NCI-H748 (cell line): ENCODE results near the gene CD200R1.

Experiments
- DNase-seq: peaks from one replicate; lab custom pipeline; 2025; ENCODE audit not compliant: unreplicated experiment; lab: John Stamatoyannopoulos, UW

The CD200R1 gene

GRCh38 chr3:112889357-112889756 is 85.5 kb downstream of the CD200R1 start:
- DNase-seq = no peak

- no peak for DNase-seq
Observed at GRCh38 chr3:112888381-112889085, 86.4 kb downstream of the CD200R1 start.

- no peak for DNase-seq
Observed at GRCh38 chr3:112884678-112885290, 90.1 kb downstream of the CD200R1 start.

GRCh38 chr3:112881891-112882290 is 93.0 kb downstream of the CD200R1 start:
- no peak for DNase-seq

- no peak for DNase-seq
Observed at GRCh38 chr3:112875561-112875960, 99.3 kb downstream of the CD200R1 start.

GRCh38 chr3:112874725-112875124 is 100.2 kb downstream of the CD200R1 start:
- no peak for DNase-seq

GRCh38 chr3:112873632-112874031 is 101.3 kb downstream of the CD200R1 start:
- no peak for DNase-seq

- DNase-seq = no peak
Observed at GRCh38 chr3:112871735-112872134, 103.2 kb downstream of the CD200R1 start.
